ENCODE measurements around the gene SNX10. TPM values are rescaled to one million over a fixed set of nuclear protein-coding genes. Genes with fewer than 3 reads are reported as not detected.

Gene SNX10
- total RNA-seq, 1 experiment from 2014 or later, result 34.1 TPM

- in situ Hi-C loops (cut with HindIII; ENCODE audit: low sequenced_read_pairs), result no loop called here
- no peak for DNase-seq (ENCODE audit: low spot score)
These were observed 66.1 kb downstream of the SNX10 start for GRCh38 chr7:26357799-26358151.

DNA sequence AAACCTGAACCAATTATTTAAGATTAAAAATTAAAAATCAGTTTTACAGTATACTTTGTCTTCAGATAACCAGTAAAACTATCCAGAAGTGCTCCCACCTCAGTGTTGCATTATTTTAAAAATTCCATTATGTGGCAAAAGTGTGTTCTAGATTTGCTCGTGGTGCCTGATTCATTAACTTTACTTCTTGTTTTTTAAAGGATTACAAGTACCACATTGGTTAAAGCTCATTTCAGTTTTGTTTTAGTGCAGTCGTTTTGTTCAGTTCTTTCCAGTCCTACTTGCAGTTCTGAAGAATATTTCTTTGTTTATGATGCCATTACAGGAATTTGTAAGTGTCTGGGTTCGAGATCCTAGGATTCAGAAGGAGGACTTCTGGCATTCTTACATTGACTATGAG lies 69.0 kb downstream of the SNX10 start:
- in situ Hi-C loops (cut with HindIII; ENCODE audit: low sequenced_read_pairs), result no loop called here
- DNase-seq (ENCODE audit: low spot score), result no peak

- in situ Hi-C loops (cut with HindIII; ENCODE audit: low sequenced_read_pairs), result no loop called here
- no peak for DNase-seq (ENCODE audit: low spot score)
These were observed 70.0 kb downstream of the SNX10 start for GRCh38 chr7:26361637-26362036.

DNA sequence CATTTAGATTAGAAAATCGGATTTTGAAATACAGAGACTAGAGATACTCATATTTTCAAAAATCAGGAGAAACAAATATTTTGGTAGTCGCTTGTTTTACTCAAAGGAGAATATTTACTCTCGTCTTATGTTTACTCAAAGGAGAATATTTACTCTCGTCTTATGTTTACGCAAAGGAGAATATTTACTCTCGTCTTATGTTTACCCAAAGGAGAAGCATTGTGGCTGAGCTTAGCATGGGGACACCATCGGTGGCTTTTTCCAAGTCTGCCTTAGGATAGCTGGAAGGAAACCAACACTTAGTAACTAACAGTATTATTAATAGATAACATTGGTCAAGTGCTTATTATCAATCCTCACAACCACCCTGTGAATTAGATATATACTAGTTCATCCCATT lies 71.8 kb downstream of the SNX10 start:
- in situ Hi-C loops (cut with HindIII; ENCODE audit: low sequenced_read_pairs), result no loop called here
- peak; percentile 8 for DNase-seq (ENCODE audit: low spot score)

DNA sequence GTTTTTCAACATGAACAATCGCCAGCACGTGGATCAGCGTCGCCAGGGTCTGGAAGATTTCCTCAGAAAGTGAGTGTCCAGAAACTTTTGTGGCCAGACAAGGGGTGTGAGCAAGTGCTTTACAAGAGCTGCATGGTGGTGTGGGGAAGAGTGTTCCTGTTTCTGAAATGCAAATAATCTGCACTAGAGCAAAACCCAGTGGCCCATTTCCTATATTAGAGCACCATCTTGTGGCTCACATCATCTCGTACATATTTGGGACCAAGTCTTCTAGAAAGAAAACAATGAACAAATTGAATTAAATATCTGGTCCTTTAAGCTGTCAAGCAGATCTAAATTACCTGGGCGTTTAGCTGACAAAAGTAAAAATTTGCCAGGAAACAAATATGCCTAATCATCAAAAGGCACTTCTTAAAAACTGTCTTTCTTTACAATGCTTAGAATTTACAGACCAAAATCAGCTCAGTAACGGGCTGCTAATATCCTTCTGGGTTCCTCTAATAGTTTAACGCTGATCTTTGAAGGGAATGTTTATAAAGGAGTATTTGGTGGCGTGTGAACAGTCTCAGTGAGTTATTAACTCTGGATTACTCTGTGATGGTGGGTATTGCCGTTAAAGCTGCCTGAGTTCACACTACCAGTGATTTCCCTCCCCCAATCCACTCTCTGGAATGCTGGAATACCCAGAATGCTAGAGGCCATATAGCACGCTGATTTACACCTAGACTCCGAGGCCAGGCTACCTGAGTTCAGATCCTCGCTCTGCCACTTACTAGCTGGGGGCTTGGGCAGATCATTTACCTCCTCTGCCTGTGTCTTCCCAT lies 73.6 kb downstream of the SNX10 start:
- in situ Hi-C loops (cut with HindIII; ENCODE audit: low sequenced_read_pairs), result no loop called here
- DNase-seq (ENCODE audit: low spot score), result peak; percentile 92

DNA sequence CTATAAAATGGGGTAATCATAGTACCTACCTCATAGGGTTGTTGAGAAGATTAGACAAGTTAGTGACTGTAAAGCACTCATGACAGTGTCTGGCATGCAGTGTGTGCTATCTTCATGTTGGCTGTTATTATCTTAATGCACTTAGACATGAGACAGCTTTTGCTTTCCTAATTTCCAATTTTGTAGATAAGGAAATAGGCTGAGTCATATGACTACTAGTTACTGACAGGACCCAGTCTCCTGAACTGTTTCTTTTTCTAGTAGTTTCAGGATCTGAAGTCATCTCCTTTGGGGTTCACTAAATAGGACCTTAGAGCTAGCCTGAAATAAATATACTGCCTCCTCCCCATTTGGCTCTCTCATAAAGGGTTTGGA lies 74.2 kb downstream of the SNX10 start:
- in situ Hi-C loops (cut with HindIII; ENCODE audit: low sequenced_read_pairs), result no loop called here

GRCh38 chr7:26367219-26367711 lies 75.6 kb downstream of the SNX10 start:
- peak; percentile 48 for DNase-seq (ENCODE audit: low spot score)
- in situ Hi-C loops (cut with HindIII; ENCODE audit: low sequenced_read_pairs), result no loop called here

More for the DNA sequence above, 74.2 kb downstream of the SNX10 start:
- peak; percentile 19 for DNase-seq (ENCODE audit: low spot score)

GRCh38 chr7:26368542-26368941 lies 76.9 kb downstream of the SNX10 start:
- in situ Hi-C loops (cut with HindIII; ENCODE audit: low sequenced_read_pairs), result no loop called here
- DNase-seq (ENCODE audit: low spot score), result peak; percentile 65

- DNase-seq (ENCODE audit: low spot score), result peak; percentile 88
- in situ Hi-C loops (cut with HindIII; ENCODE audit: low sequenced_read_pairs), result no loop called here
These were observed 77.9 kb downstream of the SNX10 start for GRCh38 chr7:26369593-26369992.

DNA sequence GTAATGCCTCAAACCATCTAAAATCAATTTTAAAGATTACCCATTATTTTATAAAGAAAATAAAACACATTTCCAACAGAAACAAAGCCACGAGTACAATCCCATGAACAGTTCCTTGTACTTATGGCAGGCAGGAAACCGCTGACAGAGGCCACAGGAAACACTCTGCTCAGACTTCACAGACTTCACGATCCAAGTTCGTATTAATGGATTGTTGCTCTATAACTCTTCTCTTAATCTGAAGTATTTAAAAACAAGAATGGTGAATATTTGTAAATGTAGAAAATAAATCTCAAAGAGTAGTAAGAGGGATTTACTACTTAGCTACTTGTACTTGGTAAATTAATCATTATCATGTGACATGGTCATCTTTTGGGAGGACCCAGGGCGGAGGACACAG lies 78.3 kb downstream of the SNX10 start:
- DNase-seq (ENCODE audit: low spot score), result peak; percentile 40
- in situ Hi-C loops (cut with HindIII; ENCODE audit: low sequenced_read_pairs), result no loop called here

DNA sequence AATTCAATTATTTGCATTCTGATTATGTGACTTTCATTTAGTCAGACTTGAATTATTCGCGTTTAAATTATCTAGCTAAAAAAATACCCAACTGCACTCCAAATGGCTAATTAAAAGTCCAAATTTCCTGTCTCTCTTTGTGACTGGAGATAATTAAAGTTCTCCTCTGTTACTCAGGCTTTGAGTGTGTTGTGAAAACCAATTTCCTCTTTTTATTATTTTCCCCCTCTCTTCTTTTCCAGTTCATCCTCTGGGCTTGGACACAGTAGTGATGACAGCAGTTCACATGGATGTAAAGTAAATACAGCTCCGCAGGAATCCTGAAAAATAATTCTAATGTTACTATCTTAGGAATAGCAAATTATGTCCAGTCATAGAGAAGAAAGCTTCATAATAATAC lies 80.6 kb downstream of the SNX10 start:
- DNase-seq (ENCODE audit: low spot score), result peak; percentile 44
- in situ Hi-C loops (cut with HindIII; ENCODE audit: low sequenced_read_pairs), result no loop called here

DNA sequence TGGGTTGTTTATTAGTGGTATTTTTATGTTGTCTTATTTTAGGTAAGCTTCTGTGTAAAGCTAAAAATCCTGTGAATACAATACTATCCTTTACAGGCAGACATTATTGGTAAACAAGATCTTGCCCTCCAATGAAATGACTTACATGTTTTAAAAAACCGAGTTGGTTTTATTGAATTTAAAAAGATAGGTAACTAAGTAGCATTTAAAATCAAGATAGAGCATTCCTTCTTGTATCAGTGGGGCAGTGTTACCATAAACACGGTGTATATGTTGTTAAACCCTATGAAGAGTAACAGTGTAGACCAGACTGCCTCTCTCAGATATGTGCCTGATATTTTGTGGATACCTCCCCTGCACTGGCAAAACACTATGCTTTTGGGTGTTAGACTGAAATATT lies 81.0 kb downstream of the SNX10 start:
- peak; percentile 60 for DNase-seq (ENCODE audit: low spot score)
- in situ Hi-C loops (cut with HindIII; ENCODE audit: low sequenced_read_pairs), result no loop called here

GRCh38 chr7:26374647-26375373 lies 83.1 kb downstream of the SNX10 start:
- in situ Hi-C loops (cut with HindIII; ENCODE audit: low sequenced_read_pairs), result no loop called here
- DNase-seq (ENCODE audit: low spot score), result peak; percentile 41

- in situ Hi-C loops (cut with HindIII; ENCODE audit: low sequenced_read_pairs), result no loop called here
- peak; percentile 73 for DNase-seq (ENCODE audit: low spot score)
These were observed 84.1 kb downstream of the SNX10 start for GRCh38 chr7:26375726-26376174.

DNA sequence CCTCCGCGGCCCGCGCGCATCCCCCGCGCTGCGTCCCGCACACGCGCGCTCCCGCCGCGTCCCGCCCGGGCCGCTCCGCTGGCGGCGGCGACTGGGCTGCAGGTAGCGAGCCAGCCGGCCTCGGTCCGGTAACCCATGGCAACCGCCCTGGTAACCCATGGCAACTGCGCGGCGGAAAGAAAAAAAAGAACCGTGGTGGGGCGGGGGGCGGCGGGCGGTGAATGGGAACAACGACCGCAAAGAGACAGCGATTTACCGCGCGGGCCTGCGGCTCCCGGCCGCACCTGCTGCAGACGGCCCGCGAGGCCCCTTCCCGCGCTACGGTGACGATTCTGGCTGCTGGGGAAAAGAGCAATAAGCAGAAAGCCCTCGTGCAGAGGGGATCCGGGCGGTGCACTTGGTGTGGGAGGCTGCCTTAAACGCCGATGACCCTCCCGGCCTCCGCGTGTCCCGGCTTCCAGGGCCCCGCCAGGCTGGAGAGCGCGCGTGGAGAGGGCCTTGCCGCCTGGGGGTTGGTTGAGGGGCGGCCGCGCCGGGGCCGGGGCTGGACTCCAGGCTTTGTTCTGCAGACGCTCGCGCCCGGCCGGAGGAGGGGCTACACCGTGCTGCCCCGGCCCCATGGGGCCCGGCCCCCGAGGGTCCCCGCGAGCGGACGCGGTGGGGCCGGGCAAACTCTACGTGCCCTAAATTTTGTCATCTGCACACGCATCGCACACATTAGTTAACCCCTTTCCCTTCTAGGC lies 84.7 kb downstream of the SNX10 start:
- in situ Hi-C loops (cut with HindIII; ENCODE audit: low sequenced_read_pairs), result no loop called here
- peak; percentile 82 for DNase-seq (ENCODE audit: low spot score)

GRCh38 chr7:26378016-26378415 lies 86.4 kb downstream of the SNX10 start:
- in situ Hi-C loops (cut with HindIII; ENCODE audit: low sequenced_read_pairs), result no loop called here
- DNase-seq (ENCODE audit: low spot score), result peak; percentile 26

- DNase-seq (ENCODE audit: low spot score), result peak; percentile 41
- in situ Hi-C loops (cut with HindIII; ENCODE audit: low sequenced_read_pairs), result no loop called here
These were observed 88.0 kb downstream of the SNX10 start for GRCh38 chr7:26379711-26380110.

- in situ Hi-C loops (cut with HindIII; ENCODE audit: low sequenced_read_pairs), result no loop called here
- DNase-seq (ENCODE audit: low spot score), result no peak
These were observed 90.1 kb downstream of the SNX10 start for GRCh38 chr7:26381476-26382353.

DNA sequence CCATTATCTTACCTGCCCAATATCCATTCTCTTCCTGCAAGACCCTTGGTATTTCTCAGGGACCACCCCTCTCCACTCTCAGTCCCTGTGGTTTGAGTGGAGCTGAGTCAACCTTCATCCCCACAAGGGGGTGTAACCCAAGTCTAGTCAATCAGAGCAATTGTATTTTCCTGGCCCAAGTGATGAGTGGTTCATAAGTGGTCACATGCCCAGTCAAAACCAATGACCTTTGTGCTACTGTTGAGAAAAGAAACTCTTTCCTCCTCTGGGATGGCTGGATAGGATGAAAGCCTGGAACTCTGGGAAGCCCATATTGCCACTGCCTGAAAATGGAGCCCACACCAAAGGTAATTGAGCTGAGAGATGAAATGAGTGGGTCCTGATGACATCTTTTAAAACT lies 93.6 kb downstream of the SNX10 start:
- DNase-seq (ENCODE audit: low spot score), result no peak
- in situ Hi-C loops (cut with HindIII; ENCODE audit: low sequenced_read_pairs), result no loop called here

Data from G401 (cell line).